AG10803 (cell line): ENCODE data around the gene CAMK1D.

Source experiments
- DNase-seq: peaks from one replicate; pipeline ENCODE4 v3.0.0; 2010; ENCODE audit warnings: low read depth
- H3K4me3 ChIP-seq: 2 replicates; pipeline ENCODE4 v1.5.1; 2011; ENCODE audit warnings: mild to moderate bottlenecking, low read length, control low read depth
- TF ChIP-seq, protein P1 (sequence below): conservative IDR thresholded peaks from 2 replicates; pipeline ENCODE4 v1.5.1; 2011; ENCODE audit warnings: mild to moderate bottlenecking, low read length, control low read depth, inconsistent platforms

The CAMK1D gene

DNA sequence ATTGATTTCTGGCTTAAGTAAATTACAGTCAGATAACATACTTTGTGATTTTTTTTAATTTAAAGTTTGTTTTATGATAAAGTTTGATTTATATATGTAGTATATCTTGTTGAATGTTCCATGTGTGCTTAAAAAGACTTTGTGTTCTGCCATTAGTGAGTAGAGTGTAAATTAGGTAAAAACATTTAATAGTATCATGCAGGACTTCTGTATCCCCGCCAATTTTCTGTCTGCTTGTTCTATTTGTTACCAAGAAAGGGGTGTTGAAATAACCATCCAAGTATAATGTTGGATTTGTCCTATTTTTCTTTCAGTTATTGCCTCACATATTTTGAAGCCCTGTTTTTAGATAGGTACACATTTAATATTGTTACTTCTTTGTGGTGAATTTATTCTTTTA lies 172.1 kb downstream of the CAMK1D start:
- TF ChIP-seq, protein P1, sequence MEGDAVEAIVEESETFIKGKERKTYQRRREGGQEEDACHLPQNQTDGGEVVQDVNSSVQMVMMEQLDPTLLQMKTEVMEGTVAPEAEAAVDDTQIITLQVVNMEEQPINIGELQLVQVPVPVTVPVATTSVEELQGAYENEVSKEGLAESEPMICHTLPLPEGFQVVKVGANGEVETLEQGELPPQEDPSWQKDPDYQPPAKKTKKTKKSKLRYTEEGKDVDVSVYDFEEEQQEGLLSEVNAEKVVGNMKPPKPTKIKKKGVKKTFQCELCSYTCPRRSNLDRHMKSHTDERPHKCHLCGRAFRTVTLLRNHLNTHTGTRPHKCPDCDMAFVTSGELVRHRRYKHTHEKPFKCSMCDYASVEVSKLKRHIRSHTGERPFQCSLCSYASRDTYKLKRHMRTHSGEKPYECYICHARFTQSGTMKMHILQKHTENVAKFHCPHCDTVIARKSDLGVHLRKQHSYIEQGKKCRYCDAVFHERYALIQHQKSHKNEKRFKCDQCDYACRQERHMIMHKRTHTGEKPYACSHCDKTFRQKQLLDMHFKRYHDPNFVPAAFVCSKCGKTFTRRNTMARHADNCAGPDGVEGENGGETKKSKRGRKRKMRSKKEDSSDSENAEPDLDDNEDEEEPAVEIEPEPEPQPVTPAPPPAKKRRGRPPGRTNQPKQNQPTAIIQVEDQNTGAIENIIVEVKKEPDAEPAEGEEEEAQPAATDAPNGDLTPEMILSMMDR, result no peak
- DNase-seq, result no peak
- no peak overlapping the region for H3K4me3 ChIP-seq

GRCh38 chr10:12526311-12526710 lies 177.0 kb downstream of the CAMK1D start:
- TF ChIP-seq, protein P1, result no peak
- DNase-seq, result no peak

GRCh38 chr10:12529976-12530375 lies 180.6 kb downstream of the CAMK1D start:
- DNase-seq, result no peak
- TF ChIP-seq, protein P1, result no peak

More at GRCh38 chr10:12526311-12526710, 177.0 kb downstream of the CAMK1D start:
- H3K4me3 ChIP-seq, result no peak overlapping the region

GRCh38 chr10:12531305-12532220 lies 182.2 kb downstream of the CAMK1D start:
- TF ChIP-seq, protein P1, result no peak
- no peak overlapping the region for H3K4me3 ChIP-seq
- DNase-seq, result no peak

More at GRCh38 chr10:12529976-12530375, 180.6 kb downstream of the CAMK1D start:
- H3K4me3 ChIP-seq, result no peak overlapping the region

- TF ChIP-seq, protein P1, result no peak
- no peak for DNase-seq
- no peak overlapping the region for H3K4me3 ChIP-seq
These were observed 183.8 kb downstream of the CAMK1D start for GRCh38 chr10:12533151-12533550.

GRCh38 chr10:12533723-12534122 lies 184.4 kb downstream of the CAMK1D start:
- no peak for DNase-seq
- TF ChIP-seq, protein P1, result no peak
- H3K4me3 ChIP-seq, result no peak overlapping the region

DNA sequence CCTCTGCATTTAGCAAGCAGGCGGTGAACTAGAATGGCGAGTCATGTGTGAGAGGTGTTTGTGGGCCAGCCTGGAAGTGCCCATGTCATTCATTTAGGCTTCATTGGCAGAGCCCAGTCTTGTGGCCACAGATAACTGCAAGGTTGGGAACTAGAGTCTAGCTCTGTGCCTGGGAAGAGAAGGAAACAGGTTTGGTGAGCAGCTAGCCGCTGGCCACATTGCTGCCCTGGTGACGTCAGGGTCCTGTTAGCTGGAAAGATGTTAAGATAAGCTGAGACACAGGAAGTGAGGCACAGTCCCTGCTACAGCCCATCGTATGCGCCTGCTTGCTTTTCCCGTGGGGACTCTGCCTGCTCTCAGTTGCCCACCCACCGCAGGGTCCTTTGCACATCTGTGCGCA lies 185.5 kb downstream of the CAMK1D start:
- H3K4me3 ChIP-seq, result no peak overlapping the region
- no peak for DNase-seq
- TF ChIP-seq, protein P1, result no peak
